GM20431 (cell line): ENCODE results near the gene C14orf132.
"Not testable (repeated sequence)": the region's sequence is repeated elsewhere in the genome, so short reads cannot be mapped to it uniquely, and the experiment has no call there.

Experiments used
- in situ Hi-C: fragments of 300-500 bp; cut with MseI, MboI; formaldehyde crosslinking; loops from one replicate; pipeline ENCODE4 v1.15.0; 2020; ENCODE audit warnings: low sequenced_read_pairs; ENCODE audit not compliant: unreplicated experiment

C14orf132 gene

DNA sequence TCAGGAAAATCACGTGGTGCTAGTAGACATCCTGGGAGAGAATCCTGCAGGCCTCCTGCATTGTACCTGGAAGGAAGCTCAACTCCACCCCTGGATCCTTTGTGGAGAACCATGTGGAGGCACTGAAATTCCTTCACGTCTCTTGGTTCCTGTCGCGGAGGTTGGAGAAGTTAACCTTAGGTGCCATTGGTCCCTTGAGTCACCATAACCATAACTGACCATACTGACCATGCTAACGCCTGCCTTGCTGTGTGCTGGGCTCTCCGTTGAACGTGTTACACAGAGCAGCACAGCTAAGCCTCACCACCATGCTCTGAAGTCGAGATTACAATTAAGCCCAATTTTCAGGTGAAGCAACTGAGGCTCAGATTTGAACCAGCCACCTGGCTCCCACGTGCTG lies 18.6 kb downstream of the C14orf132 start:
- in situ Hi-C loops, result no loop called here

DNA sequence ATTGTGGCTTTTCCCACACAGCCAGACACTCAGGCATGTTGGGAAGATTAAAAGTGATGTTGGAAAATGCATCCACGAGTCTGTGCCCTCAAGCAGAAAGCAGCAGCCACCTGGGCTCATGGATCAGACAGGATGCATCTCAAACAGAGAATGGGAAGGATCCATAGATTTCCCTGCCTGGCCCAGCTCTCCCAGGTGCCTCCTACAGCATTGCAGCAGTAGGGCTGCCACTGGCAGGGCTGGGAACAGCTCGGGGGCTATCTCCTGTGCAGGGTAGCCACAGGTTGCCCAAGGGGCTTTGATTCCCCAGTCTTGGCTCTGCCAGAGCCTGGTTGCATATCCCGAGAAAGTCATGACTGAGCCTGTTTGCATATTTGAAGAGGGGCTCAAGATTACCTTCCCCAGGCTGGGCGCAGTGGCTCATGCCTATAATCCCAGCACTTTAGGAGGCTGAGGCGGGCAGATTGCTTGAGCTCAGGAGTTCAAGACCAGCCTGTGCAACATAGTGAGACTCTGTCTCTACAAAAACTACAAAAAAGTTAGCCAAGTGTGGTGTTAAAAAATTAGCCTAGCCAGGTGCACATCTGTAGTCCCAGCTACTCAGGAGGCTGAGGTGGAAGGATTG lies 19.5 kb downstream of the C14orf132 start:
- in situ Hi-C loops, result no loop called here

DNA sequence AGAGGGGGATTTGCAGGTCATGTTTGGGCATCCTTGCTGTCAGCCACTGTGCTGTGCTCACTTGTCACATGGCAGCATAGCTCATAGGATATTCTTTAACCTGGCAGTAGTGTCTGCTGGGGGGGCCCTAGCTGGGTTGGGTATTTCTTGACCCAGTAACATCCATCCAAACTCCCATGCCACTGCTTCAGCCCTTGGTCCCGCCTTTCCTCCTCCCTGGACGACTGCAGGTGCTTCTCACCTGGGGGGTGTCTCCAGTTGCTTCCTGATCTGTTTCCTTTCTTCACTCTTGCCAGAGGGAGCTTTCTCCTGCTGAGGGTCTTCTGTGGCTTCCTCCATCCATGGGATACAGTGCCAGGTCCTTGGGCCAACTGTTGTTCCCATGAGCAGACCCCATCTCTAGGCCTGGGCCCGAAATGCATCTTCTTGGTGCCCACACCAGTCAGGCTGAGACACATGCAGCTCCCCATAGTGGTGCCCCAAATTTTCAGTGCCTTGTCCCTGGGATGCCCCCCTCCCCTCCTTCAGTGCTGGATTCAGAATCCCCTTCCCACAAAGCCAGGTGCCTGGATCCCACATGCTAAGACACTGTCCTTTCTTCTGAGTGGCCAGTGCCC lies 20.5 kb downstream of the C14orf132 start:
- in situ Hi-C loops, result no loop called here

DNA sequence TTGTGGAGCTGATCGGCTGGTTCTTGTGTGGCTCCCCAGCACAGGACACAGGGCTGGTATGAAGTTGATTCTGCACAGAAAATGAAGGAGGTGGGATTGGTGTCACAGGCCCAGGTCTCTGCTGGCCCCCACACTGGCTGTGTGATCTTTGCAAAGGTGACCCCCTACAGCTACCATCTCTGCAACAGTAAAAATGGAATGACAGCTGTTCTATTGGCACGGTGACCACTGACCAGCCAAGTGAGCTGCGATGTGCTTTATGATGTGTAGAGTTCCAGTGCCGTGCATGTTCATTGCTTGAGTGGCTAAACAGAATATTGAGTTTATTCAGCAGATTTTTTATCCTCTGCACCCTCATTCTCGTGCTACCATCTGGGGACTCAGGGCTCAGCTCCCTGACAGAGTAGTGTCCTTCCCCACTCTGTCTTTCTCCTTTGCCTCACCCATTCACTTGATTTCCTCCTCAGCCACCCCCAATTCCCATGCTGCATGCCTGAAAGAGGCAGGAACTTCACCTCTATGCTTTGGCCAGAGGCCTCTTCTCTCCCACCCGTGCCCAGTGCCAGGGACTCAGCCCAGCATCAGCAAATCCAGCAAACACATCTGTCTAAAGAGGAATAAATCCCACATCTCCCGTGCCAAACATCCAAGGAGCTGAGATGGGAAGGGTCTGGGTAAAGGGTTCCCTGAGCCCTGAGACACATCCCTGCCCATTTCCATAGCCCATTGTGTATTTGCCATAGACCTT lies 21.2 kb downstream of the C14orf132 start:
- in situ Hi-C loops, result no loop called here

- in situ Hi-C loops, result no loop called here
Measured at GRCh38 chr14:96062010-96062409, 22.8 kb downstream of the C14orf132 start.

DNA sequence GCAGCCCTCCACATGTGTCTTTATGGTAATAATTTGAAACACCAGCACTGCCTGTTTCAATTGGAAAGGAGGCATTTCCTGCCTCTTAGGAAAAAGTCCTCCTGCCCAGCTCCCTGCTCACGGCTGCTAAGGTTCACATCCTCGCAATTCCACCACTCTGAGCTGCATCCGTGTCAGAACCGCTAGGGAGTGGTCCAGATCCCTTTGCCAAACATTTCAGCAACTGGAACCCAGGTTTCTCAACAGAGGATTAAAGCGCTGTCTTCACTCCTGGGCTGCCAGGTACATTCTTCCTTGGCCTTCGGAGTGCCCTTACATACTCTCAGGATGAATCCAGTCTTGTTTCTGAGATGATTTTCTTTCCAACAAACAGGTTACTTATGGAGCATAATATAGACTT lies 23.3 kb downstream of the C14orf132 start:
- in situ Hi-C loops, result no loop called here

- in situ Hi-C loops, result no loop called here
Measured at GRCh38 chr14:96064866-96065265, 25.7 kb downstream of the C14orf132 start.

DNA sequence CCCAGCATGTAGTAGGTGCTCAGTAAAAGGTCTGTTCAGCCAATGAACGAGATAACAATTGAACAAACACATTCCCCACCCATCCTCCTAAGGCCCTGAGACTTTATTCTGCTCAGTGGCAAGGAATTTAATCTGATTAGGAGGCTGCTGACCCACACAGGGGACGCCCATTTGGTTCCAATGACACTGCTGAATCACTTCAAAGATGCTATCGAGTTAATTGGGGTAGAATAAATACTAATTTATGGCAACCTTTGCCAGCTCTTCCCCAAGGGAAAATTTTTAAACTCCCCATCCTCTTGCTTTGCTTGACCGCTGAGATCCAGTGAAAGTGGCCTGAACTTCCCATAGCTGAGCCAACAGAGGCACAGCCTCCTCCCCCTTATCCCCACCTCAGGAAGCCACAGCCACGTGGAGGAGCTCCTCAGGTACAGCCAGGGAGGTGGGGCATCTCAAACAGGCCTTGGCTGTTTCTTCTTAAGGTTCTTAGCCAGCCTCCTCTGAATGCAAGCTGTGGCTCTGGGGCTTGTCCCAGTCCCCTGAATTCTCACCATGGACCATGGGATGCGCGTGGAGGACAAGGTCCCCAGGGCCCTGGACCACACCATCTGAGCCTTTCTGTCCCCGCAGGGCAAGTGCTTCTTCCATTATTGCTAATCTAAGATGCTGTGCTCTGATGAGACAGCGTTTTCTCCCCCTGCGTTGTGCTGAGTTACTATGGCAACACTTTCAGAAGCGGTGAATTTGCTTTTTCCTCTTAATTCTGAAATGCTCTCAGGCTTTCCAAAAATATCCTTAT lies 26.7 kb downstream of the C14orf132 start:
- in situ Hi-C loops, result no loop called here

- in situ Hi-C loops, result no loop called here
Measured at GRCh38 chr14:96066976-96067375, 27.8 kb downstream of the C14orf132 start.

DNA sequence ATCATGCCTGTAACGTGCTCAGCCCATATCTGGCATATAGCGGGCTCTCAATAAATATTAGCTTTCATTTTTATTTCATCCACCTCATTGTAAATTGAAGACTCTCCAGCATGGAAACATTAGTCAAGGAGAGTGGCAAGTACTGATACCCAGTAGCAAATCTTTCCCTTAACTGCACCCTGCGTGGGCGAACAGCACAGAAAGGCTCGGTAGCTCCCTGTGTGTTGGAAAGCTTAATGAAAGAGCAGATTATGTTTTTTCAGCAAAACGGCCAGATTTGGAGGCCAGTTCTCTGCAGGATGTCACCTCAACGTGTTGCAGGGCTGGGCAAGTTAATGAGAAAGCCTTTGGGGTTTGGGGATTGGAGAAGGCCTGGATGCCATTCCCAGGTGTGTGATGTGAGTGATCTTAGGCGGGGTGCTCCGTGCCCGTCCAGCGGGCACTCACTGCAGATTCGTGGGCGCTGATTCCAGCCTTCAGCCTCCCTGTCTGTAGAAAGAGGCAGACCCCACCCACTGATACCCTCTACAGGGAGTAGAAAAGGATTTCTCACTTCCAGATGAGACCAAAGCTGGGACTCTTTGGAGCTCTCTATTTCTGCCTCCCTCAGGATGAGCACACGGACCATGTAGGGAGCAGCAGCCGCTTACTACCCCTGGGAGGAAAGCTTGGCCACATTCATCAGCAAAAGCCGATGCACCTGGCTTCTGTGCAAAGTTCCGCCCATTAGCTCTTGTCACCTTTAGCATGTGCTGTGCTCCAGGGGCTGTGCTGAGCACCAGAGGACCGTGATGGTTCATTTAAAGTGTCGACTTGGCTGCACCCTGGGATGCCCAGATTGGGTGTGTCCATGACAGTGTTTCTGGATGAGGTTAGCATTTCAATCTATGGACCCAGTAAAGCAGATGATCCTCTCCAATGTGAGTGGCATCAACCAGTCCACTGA lies 29.1 kb downstream of the C14orf132 start:
- in situ Hi-C loops, result no loop called here

DNA sequence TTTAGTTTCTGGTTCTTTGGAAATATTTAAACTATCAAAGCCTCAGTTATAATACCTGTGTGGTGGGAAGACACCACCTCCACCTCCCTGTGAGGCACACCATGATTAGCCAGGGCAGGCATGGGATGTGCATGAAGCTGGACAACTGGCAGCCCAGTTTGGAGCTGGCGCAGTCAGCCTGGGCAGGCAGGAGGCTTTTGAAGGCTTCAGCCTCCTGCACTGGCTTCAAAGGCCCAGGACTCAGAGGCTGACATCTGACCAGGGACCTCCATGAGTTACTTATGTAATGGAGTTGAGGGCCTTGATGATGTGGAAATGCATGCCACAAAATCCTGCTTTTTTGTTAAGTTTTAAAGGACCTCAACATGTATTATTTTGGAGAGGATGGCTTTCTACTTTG lies 30.3 kb downstream of the C14orf132 start:
- in situ Hi-C loops, result no loop called here

DNA sequence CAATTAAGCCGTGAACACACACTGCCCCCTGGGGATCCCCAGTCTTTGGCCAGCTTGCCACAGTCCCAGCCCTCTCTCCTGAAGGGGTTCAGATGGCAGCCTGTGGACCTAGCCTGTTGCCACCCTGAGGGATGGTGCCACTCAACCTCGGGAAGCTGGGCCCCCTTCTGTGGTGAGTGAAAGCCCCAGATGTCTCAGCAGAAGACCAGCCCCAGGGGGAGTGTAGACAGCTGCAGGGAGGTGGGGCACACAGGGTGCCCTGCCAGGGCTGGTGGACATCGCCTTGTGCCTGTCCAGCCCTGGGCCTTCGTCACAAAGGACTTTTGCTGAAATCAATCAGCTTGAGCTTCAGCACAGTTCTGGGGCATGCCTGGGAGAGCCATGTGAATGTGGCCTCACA lies 32.4 kb downstream of the C14orf132 start:
- in situ Hi-C loops, result no loop called here

GRCh38 chr14:96072076-96072475 lies 32.9 kb downstream of the C14orf132 start:
- in situ Hi-C loops, result no loop called here

DNA sequence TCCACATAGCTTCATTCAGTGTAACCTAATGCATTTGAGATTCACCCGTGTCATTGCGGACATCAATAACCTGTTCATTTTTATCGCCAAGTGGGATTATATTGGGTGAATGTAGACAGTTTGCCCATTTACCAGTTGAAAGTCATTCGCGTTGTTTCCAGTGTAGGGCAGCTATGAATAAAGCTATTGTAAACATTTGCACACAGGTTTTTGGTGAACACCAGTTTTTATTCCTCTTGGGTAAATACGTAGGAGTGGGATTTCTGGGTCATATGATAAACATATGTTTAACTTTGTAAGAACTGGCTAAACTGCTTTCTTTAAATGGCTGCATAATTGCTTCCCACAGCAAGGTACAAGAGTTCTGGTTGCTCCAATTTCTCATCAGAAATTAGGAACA lies 33.6 kb downstream of the C14orf132 start:
- in situ Hi-C loops, result no loop called here

GRCh38 chr14:96073260-96074039 lies 34.3 kb downstream of the C14orf132 start:
- in situ Hi-C loops, result not testable (repeated sequence)

- in situ Hi-C loops, result loop anchor here (25.0 kb wide), 1 partner anchor 334 kb away; no protein-coding TSS in a partner anchor
Measured at GRCh38 chr14:96077983-96078624, 38.9 kb downstream of the C14orf132 start.

- in situ Hi-C loops, result loop anchor here (25.0 kb wide), 1 partner anchor 334 kb away; no protein-coding TSS in a partner anchor
Measured at GRCh38 chr14:96078625-96079016, 39.5 kb downstream of the C14orf132 start.

DNA sequence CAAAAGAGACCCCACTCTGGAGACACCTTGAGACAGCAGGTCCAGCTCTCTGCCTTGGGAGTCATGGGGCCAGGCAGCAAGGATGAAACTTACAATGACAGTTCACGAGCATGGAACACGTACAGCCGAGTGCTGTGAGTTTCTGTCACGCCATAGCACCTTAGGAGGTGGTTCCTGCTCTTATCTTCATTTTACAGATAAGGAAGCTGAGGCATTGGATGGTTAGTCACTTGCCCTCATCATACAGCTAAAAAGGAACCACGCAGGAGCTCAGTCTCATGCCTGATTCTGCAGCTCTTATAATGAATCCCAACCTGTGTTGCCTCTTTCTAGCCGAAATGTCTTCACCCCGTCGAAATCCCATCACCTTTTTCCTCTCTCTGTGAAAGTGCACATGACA lies 39.9 kb downstream of the C14orf132 start:
- in situ Hi-C loops, result loop anchor here (25.0 kb wide), 1 partner anchor 333 kb away; no protein-coding TSS in a partner anchor
